HG03097 (cell line): ENCODE measurements around the gene ZNF33B.
"Not testable (repeated sequence)": the region's sequence is repeated elsewhere in the genome, so short reads cannot be mapped to it uniquely, and the experiment has no call there.

Experiments used
- ATAC-seq: cut with Tn5 transposase; IDR thresholded peaks from one replicate; pipeline ENCODE4 v1.9.1; 2021; ENCODE audit not compliant: unreplicated experiment, low FRiP score

The ZNF33B gene

DNA sequence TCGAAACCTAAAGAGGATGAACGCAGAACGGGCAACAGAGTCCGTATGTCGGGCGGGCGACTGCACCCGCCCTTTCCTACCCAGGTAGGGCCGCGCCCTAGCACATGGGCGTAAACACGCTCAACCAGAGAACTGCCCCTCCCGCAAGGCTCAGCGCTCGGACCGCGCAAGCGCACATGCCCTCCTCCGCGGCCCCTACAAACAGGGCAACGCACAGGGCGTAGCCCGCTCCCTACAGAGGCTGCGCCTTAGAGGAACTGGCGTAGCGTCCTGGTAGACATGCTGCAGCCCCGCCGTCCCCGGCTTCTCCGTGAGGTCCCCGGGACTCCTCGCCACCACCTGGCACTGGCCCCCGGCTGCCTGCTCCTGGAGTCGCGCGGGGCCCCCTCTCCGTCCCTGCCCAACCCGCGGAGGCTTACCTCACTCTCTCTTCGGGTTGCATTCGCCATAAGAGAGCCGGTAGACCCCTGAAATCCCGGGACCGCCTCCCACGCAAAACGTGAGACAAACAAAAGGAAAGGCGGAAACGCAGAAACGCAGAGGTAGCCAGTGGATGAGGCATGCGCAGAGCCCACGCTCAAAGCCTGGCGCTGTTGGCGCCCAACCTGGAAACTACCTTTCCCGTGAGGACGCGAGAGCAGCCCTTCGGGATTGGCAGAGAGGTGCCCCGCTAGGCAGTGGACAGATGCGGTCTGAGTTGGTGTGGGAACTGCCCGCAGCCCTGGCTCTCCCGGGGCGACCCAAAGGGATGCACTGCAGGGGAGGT lies at the start of gene ZNF33B:
ZNF33B (minus strand) TSS at position 516 of the 766 bp plus-strand sequence. CDS start 1,642 bp downstream, outside the sequence.
- peak; percentile 95 for ATAC-seq

GRCh38 chr10:42684517-42684916 lies 46.1 kb upstream of the ZNF33B start:
- no peak for ATAC-seq

DNA sequence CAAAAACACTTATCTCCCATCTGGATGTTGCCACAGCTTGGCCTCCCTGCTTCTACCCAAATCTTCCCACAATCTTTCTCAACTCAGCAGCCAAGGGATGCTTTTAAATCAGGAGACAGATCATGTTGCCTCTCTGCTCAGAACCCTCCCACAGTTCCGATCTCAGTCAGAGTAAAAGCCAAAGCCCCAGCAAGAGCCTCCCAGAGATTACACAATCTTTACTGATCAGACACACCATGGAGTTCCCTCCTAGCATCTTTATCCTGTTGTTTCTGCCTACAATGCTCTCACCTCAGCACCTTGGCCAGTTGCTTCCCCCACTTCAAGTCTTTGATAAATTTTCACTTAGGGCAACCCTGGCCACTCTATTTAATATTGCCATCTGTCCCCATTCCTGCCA lies 41.9 kb upstream of the ZNF33B start:
- ATAC-seq: no peak

- ATAC-seq: not testable (repeated sequence)
Measured at GRCh38 chr10:42665181-42665979, 27.0 kb upstream of the ZNF33B start.

- no peak for ATAC-seq
Measured at GRCh38 chr10:42654419-42654818, 16.0 kb upstream of the ZNF33B start.

GRCh38 chr10:42652858-42653257 lies 14.5 kb upstream of the ZNF33B start:
- ATAC-seq: no peak

DNA sequence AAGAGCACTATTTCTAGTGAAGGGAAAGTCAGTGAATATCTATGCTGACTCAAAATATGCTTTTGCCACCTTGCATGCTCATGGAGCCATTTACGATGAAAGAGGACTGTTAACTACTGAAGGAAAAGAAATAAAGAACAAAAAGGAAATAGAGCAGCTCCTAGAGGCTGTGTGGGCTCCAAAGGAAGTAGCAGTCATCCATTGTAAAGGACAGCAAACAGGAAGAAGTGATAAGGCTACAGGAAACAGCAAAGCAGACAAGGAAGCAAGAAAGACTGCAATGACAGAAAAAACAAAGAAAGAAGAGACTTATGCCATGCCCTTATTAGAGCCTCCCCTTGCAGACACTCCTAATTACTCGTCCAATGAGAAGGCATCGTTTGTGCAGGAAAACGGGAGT lies 12.0 kb upstream of the ZNF33B start:
- no peak for ATAC-seq

DNA sequence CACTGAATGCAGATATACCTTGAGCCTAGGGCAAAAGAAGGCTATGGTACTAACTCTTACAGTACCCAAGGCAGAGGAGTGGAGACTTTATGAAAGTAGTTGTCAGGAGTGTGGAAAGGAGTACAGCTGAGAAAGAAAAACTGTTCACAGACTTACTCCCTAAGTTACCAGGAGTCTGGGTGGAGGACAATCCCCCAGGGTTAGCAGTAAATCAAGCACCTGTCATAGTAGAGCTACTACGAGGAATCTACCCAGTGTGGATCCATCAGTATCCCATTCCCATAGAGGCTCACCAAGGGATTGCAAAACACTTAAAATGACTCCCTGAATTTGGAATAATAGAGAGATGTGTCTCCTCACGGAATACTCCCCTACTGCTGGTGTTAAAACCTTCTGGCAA lies 10.1 kb upstream of the ZNF33B start:
- ATAC-seq: no peak

- ATAC-seq: no peak
Measured at GRCh38 chr10:42646687-42647640, 8.6 kb upstream of the ZNF33B start.

- ATAC-seq: no peak
Measured at GRCh38 chr10:42646214-42646613, 7.8 kb upstream of the ZNF33B start.

DNA sequence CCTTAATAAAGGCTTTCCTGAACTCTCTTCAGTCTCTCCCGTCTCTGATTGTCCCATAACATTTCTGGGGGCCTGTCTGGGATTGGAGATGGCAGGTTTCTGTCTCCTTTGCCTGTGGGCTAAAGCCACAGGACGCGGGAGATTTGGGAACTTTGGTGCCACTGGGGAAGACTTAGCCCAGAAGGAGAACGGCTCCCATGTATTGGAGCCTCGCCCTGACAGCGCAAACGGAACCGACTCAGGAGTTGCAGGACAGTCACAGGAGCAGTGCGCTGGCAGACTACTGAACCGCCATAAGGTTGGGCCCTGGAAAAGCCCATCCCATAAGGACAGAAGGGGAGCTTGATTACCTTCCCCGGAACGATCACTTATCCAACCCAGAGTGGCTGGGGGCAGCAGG lies 7.1 kb upstream of the ZNF33B start:
- ATAC-seq: no peak

DNA sequence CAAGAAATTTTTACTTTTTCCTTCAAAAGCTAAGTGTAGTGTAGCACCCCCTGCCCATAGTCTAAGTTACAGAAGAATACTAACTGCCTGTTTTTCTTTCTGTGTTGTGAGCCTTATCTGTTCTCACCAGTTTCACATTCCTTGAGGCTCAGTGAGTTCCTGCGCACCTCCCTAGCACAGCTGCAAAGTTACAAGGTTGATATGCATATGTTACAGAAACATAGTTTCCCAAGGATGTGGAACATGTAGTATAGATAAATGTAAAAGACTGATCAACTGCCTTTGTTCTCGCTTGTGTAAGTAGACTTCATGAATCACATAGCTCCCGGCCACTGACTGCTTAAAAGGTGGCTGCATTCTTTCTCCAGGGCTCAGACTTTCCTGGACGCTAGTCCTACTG lies 6.7 kb upstream of the ZNF33B start:
- no peak for ATAC-seq

DNA sequence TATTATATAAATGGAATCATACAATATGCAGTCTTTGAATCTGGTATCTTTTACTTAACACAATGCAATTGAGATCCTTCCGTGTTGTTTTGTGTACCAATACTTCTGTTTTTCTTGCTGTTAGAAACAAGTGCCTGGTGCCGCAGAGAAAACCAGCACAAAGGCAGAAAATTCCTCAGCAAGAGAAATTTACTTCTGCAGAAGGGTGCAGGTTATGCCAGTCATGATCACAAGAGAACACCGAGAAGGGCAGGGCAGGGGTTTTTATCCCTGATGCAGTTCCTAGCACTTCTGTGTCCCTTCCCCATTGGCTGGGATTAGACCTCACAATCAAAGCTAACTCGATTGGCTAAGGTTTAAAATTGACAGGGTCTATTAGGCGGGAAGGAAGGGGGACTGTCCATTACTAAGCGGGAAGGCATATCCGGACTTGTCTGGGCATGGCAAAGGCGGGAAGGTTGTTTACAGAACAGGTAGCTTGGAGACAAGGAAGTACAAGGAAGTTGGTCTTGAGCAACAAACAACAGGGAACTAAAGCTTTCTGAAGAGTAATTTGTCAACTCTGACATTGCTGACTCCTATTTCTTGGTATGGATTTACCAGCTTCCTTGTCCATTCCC lies 2.4 kb upstream of the ZNF33B start:
- no peak for ATAC-seq

- ATAC-seq: no peak
Measured at GRCh38 chr10:42638821-42639270, 476 bp upstream of the ZNF33B start.

GRCh38 chr10:42637648-42638054 lies 719 bp downstream of the ZNF33B start:
- ATAC-seq: no peak

DNA sequence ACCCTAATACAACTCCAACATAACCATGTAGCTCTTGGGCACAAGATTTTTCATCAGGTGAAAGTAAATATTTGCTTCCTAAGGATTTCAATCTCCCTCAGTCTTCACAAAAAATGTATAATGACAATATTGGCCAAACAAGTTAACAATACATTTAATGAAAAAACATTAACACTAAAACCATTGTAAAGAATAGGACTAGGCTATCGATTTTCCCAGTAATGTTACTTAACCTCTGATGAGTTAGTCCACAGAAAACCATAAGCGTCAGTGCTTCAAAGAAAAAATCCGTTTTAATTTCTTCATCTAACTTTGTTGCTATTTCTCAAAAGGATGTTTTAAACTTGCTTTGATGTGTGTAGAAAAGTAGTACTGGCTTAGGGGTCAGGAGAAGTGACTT lies 1.2 kb downstream of the ZNF33B start:
- no peak for ATAC-seq

GRCh38 chr10:42635098-42635497 lies 3.3 kb downstream of the ZNF33B start:
- ATAC-seq: no peak

- no peak for ATAC-seq
Measured at GRCh38 chr10:42632564-42632963, 5.8 kb downstream of the ZNF33B start.

GRCh38 chr10:42630537-42631134 lies 7.7 kb downstream of the ZNF33B start:
- no peak for ATAC-seq

- ATAC-seq: no peak
Measured at GRCh38 chr10:42623929-42624328, 14.4 kb downstream of the ZNF33B start.
